Stimulated activated CD4-positive, alpha-beta T cell treated with anti-CD3 and anti-CD28 coated beads, TNF-alpha, amount 100 ng/mL, for 48 hours (primary cell): Measurements from ENCODE around the gene CAB39.
"Not testable (repeated sequence)": the region's sequence is repeated elsewhere in the genome, so short reads cannot be mapped to it uniquely, and the experiment has no call there.

Experiments used
- DNase-seq, 3 donors: peaks; one replicate each; pipeline ENCODE4 v3.0.0-alpha.2; 2020; ENCODE audit warnings: low read depth in 3 of 3

The CAB39 gene

DNA sequence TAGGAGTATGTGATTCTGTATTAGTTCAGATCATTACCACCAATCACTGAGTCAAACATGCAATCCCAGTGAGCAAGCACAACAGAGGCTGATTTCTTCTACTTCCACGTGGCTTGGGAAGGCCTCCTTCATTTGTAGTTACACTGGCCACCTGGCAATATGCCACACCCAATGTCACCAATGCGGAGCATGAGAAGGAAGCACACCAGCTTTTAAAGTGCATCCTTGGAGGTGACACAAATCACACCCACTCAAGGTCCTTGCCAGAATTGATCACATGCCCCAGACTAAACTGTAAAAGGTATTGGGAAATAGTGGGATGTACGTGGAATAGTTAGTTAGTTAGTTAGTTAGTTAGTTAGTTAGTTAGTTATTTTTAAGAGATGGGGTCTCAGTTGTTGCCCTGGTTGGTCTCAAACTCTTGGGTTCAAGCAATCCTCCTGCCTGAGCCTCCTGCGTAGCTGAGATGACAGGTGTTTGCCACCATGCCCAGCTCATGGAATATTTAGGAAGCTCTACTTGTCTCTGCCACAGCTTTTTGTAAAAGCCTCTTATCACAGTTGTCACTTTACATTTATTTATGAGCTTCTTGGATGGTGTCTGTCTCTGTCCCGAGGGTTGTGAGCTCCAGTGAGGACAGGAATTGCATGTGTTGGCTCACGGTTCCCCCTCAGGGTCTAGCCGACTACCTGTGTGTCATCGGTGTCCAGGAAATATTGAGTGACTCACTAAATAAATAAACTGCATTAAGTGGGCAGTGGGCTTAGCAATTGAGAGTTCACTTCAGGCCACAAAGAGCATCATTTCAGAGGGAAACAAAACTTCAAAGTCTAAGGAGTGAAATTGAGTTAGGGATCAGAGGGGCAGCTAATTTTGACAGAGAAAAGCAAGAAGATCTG is 28.1 kb upstream of the CAB39 start:
- DNase-seq: no peak

DNA sequence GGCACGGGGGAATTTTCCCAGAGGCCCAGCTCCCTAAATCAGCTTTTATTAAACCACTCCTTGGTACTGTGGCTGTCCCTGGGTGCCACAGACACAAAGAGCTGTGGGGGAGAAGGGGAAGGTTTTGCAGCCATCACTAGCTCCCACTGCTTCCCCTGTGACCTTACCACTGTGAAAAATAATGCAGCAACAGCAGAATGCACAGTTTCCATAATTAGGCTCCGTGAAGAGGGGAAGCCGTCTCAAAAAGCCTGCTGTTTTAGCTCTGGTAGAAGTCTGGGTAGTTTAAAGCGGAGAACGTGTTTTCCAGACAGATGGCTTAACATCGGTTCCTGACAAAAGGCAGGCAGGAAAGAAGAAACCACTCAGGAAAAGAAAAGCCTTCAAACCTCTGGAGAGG is 27.5 kb upstream of the CAB39 start:
- DNase-seq: no peak

- DNase-seq: no peak
Observed at GRCh38 chr2:230687498-230687897, 25.1 kb upstream of the CAB39 start.

DNA sequence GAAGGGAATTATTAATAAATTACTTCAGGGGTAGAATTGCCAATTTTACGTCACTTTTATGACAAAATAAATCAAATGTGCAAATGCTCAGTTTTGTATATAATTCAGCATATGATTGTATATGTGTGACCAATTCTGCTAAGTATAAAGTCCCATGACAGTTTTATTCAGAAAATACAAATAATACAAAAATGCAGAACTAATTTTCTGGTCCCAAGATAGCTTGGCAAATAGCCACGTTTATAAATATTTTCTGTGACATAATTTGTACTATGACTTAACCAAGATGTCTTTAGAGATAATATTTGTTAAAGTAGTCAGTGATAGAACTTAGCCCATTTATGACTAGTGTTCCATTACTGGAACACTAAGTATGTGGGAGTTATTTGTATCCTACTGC is 24.2 kb upstream of the CAB39 start:
- DNase-seq: no peak

- no peak for DNase-seq
Observed at GRCh38 chr2:230690439-230690838, 22.2 kb upstream of the CAB39 start.

DNA sequence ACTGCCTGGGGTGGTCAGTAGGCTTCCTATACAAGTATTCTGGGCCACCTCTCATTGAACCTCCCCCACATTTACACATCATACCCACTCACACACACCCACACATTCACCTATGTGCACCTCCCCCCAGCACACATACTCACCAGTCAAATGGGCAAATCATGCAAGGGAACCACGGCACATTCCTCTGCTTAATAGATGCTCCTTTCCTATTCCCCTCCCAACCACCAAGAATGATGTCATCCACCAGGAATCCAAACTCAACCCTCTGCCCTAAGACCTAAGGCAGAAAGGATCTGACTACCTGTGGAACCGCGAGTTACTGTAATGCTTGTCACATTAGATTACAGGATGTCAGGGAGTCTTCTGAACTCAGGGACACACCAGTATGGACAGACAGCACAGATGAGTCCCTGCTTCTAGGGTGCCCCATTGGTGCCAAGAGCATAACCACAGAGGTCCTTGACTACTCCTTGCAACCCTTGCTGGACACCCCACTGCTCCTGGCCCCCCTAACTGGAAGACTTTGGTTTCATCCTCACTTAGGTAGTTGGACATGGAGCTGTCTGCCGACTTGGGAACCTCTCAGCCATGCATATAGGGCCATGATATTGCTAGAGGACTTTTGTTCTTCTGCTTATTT is 21.5 kb upstream of the CAB39 start:
- no peak for DNase-seq

DNA sequence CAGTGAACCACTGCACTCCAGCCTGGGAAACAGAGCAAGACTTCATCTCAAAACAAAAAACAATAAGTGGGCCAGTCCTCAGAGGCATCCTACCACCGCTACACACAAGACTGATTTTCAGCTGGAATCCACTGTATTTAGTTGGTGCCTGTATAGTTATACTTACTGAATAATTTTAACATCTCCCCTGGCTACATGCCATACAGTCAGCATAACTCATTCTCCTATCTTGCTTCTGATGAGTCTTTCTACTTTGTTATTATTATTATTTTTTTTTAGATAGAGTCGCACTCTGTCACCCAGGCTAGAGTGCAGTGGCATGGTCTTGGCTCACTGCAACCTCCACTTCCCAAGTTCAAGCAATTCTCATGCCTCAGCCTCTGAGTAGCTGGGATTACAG is 19.9 kb upstream of the CAB39 start:
- DNase-seq: no peak

GRCh38 chr2:230693411-230693810 is 19.2 kb upstream of the CAB39 start:
- DNase-seq: no peak

- DNase-seq: no peak
Observed at GRCh38 chr2:230694241-230694640, 18.4 kb upstream of the CAB39 start.

GRCh38 chr2:230695551-230695950 is 17.1 kb upstream of the CAB39 start:
- no peak for DNase-seq

GRCh38 chr2:230696670-230697069 is 16.0 kb upstream of the CAB39 start:
- DNase-seq: no peak

DNA sequence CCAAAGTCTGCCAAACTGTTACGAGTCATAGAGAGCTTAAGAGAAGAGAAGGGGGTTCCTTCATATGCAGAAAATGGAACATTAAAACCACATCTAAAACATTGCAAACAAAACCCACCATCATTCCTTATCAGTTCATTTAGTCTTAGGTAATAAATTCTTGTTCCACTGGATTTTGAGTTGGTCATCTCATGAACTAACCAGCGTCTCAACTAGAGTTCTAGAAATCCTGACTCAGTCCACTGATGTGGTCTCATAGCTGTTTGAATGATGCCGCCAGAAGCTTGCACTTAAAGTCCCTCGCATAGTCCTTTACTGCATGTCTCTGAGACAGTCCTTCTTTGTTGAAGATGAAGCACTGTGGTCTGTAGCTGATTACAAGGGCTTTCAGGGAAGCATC is 15.0 kb upstream of the CAB39 start:
- DNase-seq: no peak

DNA sequence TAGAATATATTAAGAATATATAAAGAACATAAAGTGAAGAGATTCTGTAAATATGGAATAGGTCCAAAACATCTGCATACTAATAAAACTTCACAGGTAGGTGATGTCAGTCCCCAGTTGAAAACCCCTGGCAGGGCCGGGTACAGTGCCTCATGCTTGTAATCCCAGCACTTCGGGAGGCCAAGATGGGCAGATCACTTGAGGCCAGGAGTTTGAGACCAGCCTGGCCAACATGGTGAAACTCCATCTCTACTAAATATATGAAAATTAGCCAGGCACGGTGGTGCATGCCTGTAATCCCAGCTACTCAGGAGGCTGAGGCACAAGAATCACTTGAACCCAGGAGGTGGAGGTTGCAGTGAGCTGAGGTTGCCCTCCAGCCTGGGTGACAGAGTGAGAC is 13.9 kb upstream of the CAB39 start:
- not testable (repeated sequence) for DNase-seq

- no peak for DNase-seq
Observed at GRCh38 chr2:230700447-230700846, 12.2 kb upstream of the CAB39 start.

- DNase-seq: no peak
Observed at GRCh38 chr2:230701308-230701707, 11.3 kb upstream of the CAB39 start.

- not testable (repeated sequence) for DNase-seq
Observed at GRCh38 chr2:230702457-230702856, 10.2 kb upstream of the CAB39 start.

- DNase-seq: no peak
Observed at GRCh38 chr2:230703514-230703913, 9.1 kb upstream of the CAB39 start.

GRCh38 chr2:230706053-230706521 is 6.6 kb upstream of the CAB39 start:
- DNase-seq: no peak

- no peak for DNase-seq
Observed at GRCh38 chr2:230706966-230707365, 5.7 kb upstream of the CAB39 start.

- DNase-seq: no peak
Observed at GRCh38 chr2:230708204-230708603, 4.4 kb upstream of the CAB39 start.

- DNase-seq: no peak
Observed at GRCh38 chr2:230711224-230711623, 1.4 kb upstream of the CAB39 start.

DNA sequence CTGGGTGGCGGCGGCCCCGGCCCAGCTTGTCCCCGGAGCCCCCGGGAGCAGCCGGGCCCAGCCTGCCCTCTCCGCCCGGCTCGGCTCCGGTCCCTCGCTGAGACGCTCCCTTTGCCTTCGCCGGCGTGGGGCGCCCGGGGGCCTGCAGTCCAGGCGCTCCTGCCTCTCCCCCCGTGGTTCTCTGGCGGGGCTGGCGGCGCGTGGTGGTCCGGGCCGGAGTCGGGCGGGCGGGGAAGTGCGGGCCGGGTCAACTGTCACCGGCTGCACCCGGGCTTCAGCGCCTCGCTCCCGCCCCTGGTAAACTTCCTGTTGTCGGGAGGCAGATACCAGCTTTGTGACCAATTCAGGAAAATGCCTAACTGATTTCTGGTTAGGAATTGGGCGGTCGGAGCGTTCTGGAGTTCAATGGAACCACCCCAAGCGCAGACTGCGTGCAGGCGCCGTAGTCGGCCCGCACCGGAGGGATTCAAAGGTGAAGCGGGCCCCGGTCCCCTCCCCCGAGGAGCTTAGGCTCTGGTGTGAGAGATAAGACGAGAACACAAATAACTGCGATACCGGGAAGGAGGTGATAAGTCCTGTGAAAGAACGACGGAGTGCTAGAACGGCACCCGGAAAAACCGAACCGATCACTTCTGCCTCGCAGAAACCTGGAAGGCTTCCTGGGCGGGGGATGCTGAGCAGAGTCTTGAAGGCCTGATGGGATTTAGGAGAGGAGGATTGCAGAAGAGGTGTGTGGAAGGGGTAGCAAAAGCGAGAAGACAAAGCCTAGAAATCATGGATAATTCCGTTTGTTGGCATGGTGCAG is 891 bp downstream of the CAB39 start:
- peak in 1 of 3 donors; percentile 29 for DNase-seq
